Stimulated activated CD8-positive, alpha-beta memory T cell treated with anti-CD3 and anti-CD28 coated beads, Interleukin-4, amount 100 ng/mL, for 48 hours (primary cell): ENCODE results near the gene TNK1.

Experiments used
- DNase-seq: peaks from one replicate; pipeline ENCODE4 v3.0.0-alpha.2; 2020

TNK1 gene

DNA sequence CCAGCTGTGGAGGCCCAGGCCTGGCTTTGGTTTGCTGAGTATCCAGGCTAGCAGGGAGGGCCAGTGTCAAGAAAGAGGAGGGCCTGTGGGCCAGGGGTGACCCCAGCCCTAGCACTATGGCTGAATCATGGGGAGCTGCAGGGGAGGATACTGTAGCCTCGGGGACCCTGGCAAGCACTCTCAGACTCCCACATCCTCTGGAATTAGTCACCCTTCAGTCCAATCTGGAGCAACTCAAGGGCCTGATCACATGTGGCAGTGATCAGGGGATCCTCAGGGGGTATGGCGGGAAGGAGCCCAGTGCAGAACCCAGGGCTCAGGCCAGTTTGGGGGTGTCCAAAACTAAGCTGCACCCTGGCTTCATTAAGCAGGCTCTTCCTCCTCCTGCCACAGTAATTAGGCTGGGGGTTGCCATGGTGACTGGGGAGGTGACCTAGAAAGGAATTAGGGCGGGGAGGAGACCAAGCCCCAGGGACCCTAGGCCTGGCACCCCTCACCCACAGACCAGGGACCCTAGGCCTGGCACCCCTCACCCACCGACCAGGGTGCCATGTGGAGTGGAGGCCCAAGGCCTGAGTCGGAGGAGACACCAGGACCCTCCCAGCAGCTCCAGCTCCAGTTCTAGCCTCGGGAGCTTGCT, 32.6 kb downstream of the TNK1 start:
- no peak for DNase-seq

DNA sequence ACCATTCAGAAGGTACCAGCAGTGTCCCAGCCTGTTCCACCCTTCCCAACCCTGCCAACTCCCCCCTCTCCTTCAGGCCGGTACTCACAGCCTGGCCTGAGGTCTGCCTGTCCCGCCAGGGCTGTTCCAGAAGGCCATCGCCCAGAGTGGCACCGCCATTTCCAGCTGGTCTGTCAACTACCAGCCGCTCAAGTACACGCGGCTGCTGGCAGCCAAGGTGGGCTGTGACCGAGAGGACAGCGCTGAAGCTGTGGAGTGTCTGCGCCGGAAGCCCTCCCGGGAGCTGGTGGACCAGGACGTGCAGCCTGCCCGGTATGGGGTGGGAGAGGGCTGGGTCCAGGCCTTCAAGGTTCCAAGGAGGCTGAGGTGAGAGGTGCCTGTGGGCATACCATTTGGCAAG, 33.9 kb downstream of the TNK1 start:
- DNase-seq = no peak

DNA sequence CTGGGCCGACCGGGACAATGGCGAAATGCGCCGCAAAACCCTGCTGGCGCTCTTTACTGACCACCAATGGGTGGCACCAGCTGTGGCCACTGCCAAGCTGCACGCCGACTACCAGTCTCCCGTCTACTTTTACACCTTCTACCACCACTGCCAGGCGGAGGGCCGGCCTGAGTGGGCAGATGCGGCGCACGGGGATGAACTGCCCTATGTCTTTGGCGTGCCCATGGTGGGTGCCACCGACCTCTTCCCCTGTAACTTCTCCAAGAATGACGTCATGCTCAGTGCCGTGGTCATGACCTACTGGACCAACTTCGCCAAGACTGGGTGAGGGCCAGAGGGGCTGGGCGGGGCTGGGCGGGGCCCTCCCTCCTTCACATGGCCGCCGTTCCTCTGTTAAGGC, 34.9 kb downstream of the TNK1 start:
- no peak for DNase-seq

DNA sequence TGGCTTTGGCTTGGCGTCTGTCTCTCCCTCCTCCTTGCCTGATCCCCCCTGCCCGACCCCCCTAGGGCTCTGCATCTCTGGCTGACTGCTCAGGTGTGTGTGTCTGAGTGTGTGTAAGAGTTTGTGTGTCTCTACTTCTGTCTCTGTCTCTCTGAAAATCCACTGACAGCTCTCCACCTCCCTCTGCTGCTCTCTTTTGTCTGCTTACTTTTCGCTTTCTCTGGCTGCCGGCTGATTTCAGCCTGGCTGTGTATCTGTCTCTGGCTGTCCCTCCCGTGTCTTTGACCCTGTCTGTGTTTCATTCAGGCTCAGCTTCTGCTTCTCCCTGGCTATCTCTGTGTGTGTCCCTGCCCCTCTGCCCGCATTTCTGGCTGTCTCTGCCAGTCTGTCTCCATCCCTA, 35.4 kb downstream of the TNK1 start:
- no peak for DNase-seq

GRCh38 chr17:7417056-7417655, 36.3 kb downstream of the TNK1 start:
- no peak for DNase-seq

DNA sequence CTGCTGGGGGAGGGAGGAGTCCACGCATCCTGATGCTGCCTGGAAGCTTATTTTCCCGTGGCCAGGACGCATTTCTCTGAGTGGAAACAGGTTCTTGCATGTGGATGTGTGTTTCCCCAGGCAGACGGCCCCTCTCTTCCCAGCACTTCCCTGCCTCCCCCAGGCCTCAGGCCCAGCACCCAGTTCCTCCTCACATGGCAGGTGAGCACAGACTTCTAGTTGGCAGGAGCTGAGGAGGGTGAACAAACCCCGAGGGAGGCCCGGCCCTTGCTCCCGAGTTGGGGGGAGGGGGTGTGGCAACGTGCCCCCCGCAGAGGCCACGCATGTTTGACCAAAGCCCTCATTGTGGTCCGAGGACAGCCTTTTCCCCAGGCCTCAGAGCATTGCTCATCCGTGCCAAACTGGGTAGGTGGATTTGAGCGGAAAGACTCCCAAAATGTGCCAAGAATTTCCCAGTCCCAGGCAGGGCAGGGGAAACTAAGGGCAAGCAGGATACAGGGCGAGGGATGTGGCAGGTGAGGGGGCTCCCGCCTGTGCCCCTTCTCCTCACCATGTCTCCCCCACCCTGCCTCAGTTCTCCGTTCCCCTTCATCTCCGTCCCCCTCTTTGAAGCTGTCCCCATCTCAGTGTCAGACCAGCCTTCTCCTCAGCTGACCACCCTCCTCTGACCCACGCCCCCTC, 37.7 kb downstream of the TNK1 start:
- no peak for DNase-seq

DNA sequence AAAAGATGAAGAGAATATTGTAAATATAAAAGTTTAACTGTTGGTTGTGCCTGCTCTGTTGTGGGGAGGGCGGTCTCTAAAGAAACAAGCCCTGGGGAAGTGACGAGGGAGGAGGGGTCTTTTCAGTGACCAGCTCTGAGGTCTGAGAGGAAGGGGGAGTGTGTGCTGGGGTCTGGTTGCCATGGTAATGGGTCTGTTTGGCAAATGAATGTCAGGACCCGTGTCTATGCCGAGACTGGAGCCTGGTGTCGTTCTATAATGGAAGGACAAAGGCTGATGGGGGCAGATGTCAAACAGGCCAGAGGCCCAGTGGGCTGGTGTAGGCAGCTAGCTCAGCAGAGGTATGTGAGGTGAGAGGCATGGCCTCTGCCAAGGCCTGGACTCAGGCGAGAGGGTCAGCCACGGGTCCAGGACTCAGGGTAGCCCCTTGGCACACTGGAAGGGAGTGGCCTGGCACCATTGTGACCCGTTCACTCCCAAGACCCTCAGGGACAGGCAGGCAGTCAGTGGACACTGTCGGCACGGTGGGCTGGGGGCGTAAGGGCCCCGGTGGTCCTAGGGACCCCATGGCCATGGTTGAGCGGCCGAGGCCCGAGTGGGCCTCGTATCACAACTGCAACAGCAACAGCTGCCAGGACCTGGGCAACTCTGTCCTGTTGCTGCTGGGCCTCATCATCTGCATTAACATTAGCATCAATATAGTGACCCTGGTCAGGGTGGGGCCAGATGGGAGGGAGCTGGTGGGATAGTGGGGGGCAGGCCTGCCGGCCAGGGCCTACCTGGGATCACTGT, 39.1 kb downstream of the TNK1 start, which contains the start of gene SPEM1:
TSS of gene SPEM1 (plus strand) at position 506 of the 792 bp plus-strand sequence. CDS start at position 567, 61 bp downstream.
- DNase-seq = no peak

- no peak for DNase-seq
Observed at GRCh38 chr17:7421186-7421585, 40.3 kb downstream of the TNK1 start.

DNA sequence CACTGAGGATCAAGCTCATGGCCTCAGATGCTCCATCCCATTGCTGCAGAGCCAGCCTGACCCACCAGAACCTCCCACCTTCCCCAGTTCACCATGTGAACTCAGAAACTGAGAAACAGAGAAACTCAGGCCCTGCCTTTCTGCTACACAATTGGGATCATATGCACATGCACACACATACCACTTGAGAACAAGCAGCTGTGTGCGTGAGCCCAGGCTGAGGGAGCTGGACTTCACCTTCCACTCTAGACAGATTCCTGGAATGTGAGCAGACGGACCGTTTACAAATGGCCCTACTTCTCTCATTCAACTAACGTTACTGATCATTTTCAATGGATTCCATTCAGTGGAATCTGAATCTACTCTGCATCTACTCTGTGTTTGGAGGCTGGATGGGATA, 42.8 kb downstream of the TNK1 start:
- DNase-seq = no peak

DNA sequence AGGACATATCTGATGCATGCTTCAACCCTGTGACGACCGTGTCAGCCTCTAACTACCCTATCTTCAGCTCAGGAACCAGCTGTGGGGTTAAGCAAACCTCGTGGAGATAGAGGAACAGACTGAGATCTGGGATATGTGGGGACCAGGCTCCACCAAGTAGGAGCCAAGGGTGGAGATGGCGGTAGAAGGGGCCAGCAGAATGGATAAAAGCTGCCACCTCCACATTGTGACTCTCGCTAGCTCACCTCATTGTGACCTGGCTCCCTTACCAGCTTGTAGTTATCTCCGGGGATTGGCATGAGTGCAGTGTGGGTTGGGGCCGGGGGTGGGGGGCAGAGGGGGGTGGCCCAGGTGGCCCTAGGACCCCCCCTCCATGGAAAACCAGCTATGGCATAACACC, 44.4 kb downstream of the TNK1 start, which contains the start of gene SPEM2:
TSS of gene SPEM2 (plus strand) at position 301 of the 400 bp plus-strand sequence. CDS start at position 374, 73 bp downstream.
- no peak for DNase-seq

DNA sequence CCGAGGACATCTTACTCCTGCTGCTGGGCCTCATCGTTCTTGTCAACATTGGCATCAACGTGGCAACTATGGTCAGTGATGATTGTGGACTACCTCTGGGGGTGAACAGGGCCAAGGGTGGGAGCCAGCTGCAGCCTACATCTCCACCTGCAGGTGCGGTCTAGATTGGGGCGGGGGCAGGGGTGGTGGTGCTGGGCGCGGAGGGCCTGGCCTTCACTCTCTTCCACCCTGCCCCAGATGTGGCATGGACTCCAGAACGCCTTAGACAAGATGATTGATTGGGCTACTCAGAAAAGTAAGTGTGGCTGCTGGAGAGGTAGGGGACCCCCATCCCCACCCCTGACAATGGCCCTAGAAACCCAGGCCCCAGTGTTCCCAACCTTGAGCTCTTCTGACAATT, 44.9 kb downstream of the TNK1 start:
- DNase-seq = no peak

DNA sequence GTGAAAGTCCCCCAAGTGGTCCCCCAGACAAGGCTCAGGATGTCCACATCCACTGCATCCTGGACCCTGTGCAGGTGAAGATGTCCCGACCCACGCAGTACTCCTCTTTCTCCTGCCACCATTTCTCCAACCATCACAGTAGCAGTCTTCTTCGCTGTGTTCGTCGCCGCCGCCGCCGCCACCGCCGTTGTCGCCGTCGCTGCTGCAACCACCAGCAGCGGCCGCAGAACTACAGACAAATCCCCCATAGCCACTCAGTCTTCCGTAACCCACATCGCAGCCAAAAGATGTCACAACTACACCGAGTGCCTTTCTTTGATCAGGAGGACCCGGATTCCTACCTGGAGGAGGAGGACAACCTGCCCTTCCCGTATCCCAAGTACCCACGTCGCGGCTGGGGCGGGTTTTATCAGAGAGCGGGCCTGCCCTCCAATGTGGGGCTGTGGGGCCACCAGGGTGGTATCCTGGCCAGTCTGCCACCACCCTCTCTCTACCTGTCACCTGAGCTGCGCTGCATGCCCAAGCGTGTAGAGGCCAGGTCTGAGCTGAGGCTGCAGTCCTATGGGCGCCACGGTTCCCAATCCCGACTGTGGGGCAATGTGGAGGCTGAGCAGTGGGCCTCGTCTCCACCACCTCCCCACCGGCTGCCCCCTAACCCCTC, 45.4 kb downstream of the TNK1 start:
- DNase-seq = no peak

GRCh38 chr17:7426896-7427489, 46.1 kb downstream of the TNK1 start:
- DNase-seq = no peak

- DNase-seq = no peak
Observed at GRCh38 chr17:7427549-7427948, 46.7 kb downstream of the TNK1 start.

DNA sequence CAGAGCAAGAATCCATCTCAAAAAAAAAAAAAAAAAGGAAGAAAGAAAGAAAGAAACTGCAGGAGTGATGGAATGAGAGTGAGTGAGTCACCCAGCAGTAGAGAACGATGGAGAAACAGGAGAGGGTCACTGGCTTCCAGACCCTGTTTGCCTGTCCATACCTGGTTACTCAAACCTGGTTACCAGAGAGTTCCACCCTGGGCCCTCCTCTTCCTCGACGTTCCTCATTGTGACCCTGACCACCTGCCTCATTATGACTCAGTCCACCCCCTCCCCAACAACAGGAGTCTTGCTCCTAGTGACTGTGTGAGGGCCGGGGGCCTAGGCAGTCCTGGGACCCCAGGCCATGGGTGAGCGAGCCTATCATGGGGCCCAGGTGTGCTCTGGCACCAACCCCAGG, 47.7 kb downstream of the TNK1 start, which contains the start of gene SPEM3:
TSS of gene SPEM3 (plus strand) at position 301 of the 400 bp plus-strand sequence. CDS start at position 347, 46 bp downstream.
- no peak for DNase-seq

DNA sequence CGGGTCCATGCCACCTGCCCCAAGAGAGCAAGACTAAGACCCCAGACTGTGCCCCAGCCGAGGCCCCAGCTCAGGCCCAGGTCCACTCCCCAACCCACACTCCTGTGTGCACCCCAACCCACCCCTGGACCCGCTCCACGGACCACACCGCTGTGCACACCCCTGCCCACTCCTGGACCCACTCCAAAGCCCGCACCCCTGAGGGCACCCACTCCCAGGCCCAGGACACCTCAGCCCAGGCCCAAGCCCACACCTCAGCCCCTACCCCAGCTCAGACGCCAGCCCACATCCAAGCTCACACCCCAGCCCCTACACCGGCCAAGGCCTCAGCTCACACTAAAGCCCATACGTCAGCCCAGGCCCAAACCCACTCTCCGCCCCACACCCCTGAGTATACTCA, 48.8 kb downstream of the TNK1 start:
- DNase-seq = no peak

GRCh38 chr17:7431231-7431630, 50.3 kb downstream of the TNK1 start:
- no peak for DNase-seq

- no peak for DNase-seq
Observed at GRCh38 chr17:7432296-7432695, 51.4 kb downstream of the TNK1 start.

DNA sequence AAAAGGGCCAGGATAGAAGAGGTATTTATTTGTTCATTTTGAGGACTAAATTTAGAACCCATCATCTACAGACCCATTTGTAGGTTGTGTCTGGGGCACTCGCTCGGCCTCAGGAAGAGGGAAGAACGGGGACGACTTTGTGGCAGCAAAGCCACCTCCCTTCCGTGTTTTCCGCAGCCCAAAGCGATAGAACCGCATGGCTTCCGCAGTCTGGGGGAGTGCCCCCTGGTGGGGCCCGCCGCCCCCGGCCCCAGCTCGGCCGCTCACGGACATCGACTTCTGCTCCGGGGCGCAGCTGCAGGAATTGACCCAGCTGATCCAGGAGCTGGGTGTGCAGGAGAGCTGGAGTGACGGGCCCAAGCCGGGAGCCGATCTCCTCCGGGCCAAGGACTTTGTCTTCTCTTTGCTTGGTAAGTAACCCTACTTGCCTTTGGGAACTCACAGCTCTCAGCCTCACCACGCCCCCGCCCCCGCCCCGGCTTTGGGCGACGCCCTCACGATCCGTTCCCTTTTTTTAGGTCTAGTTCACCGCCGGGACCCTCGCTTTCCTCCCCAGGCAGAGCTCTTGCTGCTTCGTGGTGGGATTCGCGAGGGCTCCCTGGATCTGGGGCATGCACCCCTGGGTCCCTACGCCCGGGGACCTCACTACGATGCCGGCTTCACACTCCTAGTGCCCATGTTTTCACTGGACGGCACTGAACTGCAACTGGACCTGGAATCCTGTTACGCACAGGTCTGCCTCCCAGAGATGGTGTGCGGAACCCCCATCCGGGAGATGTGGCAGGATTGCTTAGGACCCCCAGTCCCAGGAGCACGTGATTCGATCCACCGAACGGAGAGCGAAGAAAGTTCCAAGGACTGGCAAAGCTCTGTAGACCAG, 55.0 kb downstream of the TNK1 start:
- peak; percentile 71 for DNase-seq

DNA sequence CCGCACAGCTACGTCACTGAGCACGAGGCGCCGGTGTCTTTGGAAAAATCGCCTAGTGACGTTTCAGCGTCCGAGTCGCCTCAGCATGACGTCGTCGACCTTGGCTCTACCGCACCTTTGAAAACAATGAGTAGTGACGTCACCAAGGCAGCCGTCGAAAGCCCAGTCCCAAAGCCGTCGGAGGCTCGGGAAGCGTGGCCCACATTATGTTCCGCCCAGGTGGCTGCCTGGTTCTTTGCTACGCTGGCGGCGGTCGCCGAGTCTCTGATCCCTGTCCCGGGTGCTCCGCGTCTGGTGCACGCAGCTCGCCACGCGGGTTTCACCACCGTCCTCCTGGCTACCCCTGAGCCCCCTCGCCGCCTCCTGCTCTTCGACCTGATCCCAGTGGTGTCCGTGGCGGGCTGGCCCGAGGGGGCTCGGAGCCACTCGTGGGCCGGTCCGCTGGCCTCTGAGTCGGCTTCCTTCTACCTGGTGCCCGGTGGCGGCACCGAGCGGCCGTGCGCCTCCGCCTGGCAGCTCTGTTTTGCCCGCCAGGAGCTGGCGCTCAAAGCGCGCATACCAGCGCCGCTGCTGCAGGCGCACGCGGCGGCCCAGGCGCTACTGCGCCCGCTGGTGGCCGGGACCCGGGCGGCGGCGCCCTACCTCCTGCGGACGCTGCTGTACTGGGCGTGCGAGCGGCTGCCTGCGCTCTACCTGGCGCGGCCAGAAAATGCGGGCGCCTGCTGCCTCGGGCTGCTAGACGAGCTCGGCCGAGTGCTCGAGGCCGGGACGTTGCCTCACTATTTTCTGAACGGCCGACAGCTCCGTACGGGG, 55.9 kb downstream of the TNK1 start:
- DNase-seq = peak; percentile 85
